Astrocyte (in vitro differentiated cells and primary cell): ENCODE measurements around the gene EXOC3.
"Not testable (repeated sequence)": the region's sequence is repeated elsewhere in the genome, so short reads cannot be mapped to it uniquely, and the experiment has no call there.

Experiments used
- CTCF ChIP-seq: IDR thresholded peaks from 2 replicates; pipeline ENCODE4 v1.5.1; 2011; ENCODE audit warnings: low read depth, mild to moderate bottlenecking, inconsistent platforms, low read length, moderate library complexity; ENCODE audit not compliant: insufficient read depth
- EZH2 ChIP-seq: IDR thresholded peaks from 2 replicates; pipeline ENCODE4 v1.6.1; 2012; ENCODE audit warnings: mild to moderate bottlenecking, low read length, inconsistent platforms; ENCODE audit not compliant: insufficient read depth

DNA sequence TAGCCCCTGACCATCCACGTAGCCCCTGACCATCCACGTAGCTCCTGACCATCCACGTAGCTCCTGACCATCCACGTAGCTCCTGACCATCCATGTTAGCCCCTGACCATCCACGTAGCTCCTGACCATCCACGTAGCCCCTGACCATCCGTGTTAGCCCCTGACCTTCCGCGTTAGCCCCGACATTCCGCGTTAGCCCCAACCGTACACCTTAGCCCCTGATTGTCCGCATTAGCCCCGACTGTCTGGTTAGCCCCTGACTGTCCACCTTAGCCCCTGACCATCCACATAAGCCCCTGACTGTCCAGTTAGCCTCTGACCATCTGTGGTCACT lies 44.9 kb upstream of the EXOC3 start:
- TF ChIP-seq CTCF, EZH2: not testable (repeated sequence)
